Measurements from ENCODE around the gene UTF1. TPM values are rescaled to one million over a fixed set of nuclear protein-coding genes. Genes with fewer than 3 reads are reported as not detected.

The UTF1 gene
- total RNA-seq, 1 donor from 2014 or later: not detected

DNA sequence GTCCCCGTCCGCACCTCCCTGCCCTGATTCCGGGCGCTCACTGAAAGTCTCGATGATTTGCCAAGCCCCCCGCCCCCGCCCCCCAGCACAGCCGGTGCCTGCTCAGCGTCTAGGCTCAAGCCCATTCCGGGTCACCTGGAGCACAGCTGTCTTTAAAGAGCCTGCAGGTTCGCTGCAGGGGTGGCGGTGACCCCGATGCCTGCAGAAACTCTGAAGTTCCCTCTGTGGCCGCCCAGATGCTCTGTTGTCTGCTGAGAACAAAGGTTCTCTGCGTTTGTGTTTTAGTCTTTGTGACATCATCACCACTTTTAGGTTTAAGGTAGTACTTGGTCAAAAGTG is 8.4 kb downstream of the UTF1 start:
- Histone ChIP-seq H3K4me3 (no peak overlapping the region), H3K27me3 (peaks cover 18% of the 10 kb centered on the region), H3K4me1 (peaks cover 29% of the 10 kb centered on the region), H3K27ac (no peak overlapping the region), H3K9me3 (no peaks in the 10 kb centered on the region), H3K36me3 (no peaks in the 10 kb centered on the region)
- no peak for DNase-seq (ENCODE audit: extremely low spot score in 2 of 2)
- intact Hi-C loops (cut with DNase I): no loop called here
- TF ChIP-seq POLR2AphosphoS5 (IDR thresholded peaks at IDR 0.05; ENCODE audit: insufficient read depth in 1 of 2, low read depth in 1 of 2) (no peak), CTCF (IDR thresholded peaks at IDR 0.05) (no peak), POLR2A (IDR thresholded peaks at IDR 0.05) (no peak)

GRCh38 chr10:133239990-133240389 is 10.0 kb downstream of the UTF1 start:
- H3K9me3 ChIP-seq: no peaks in the 10 kb centered on the region
- intact Hi-C loops (cut with DNase I): no loop called here
- no peak overlapping the region for H3K27ac ChIP-seq
- DNase-seq (ENCODE audit: extremely low spot score in 2 of 2): no peak
- H3K36me3 ChIP-seq: no peaks in the 10 kb centered on the region
- no peak overlapping the region for H3K4me3 ChIP-seq
- H3K4me1 ChIP-seq: peaks cover 29% of the 10 kb centered on the region
- no peak for TF ChIP-seq CTCF (IDR thresholded peaks at IDR 0.05)
- TF ChIP-seq POLR2AphosphoS5 (IDR thresholded peaks at IDR 0.05; ENCODE audit: insufficient read depth in 1 of 2, low read depth in 1 of 2): no peak
- TF ChIP-seq POLR2A (IDR thresholded peaks at IDR 0.05): no peak
- peaks cover 18% of the 10 kb centered on the region for H3K27me3 ChIP-seq

GRCh38 chr10:133241501-133242205 is 11.6 kb downstream of the UTF1 start:
- Histone ChIP-seq H3K9me3 (no peaks in the 10 kb centered on the region), H3K36me3 (no peaks in the 10 kb centered on the region), H3K4me3 (no peak overlapping the region), H3K27me3 (peaks cover 7% of the 10 kb centered on the region), H3K27ac (no peak overlapping the region), H3K4me1 (peaks cover 19% of the 10 kb centered on the region)
- DNase-seq (ENCODE audit: extremely low spot score in 2 of 2): no peak
- no peak for TF ChIP-seq POLR2AphosphoS5 (IDR thresholded peaks at IDR 0.05; ENCODE audit: insufficient read depth in 1 of 2, low read depth in 1 of 2)
- TF ChIP-seq POLR2A (IDR thresholded peaks at IDR 0.05): no peak
- TF ChIP-seq CTCF (IDR thresholded peaks at IDR 0.05): no peak
- intact Hi-C loops (cut with DNase I): no loop called here

GRCh38 chr10:133242611-133243356 is 12.8 kb downstream of the UTF1 start:
- H3K27me3 ChIP-seq: no peaks in the 10 kb centered on the region
- no peak for TF ChIP-seq POLR2A (IDR thresholded peaks at IDR 0.05)
- TF ChIP-seq CTCF (IDR thresholded peaks at IDR 0.05): no peak
- no peak for TF ChIP-seq POLR2AphosphoS5 (IDR thresholded peaks at IDR 0.05; ENCODE audit: insufficient read depth in 1 of 2, low read depth in 1 of 2)
- no peaks in the 10 kb centered on the region for H3K9me3 ChIP-seq
- no peak overlapping the region for H3K4me3 ChIP-seq
- H3K36me3 ChIP-seq: no peaks in the 10 kb centered on the region
- no peak for DNase-seq (ENCODE audit: extremely low spot score in 2 of 2)
- peaks cover 10% of the 10 kb centered on the region for H3K4me1 ChIP-seq
- H3K27ac ChIP-seq: no peak overlapping the region
- intact Hi-C loops (cut with DNase I): no loop called here

GRCh38 chr10:133243593-133243992 is 13.6 kb downstream of the UTF1 start:
- no peak for DNase-seq (ENCODE audit: extremely low spot score in 2 of 2)
- no peak for TF ChIP-seq CTCF (IDR thresholded peaks at IDR 0.05)
- no peak for TF ChIP-seq POLR2AphosphoS5 (IDR thresholded peaks at IDR 0.05; ENCODE audit: insufficient read depth in 1 of 2, low read depth in 1 of 2)
- TF ChIP-seq POLR2A (IDR thresholded peaks at IDR 0.05): no peak
- Histone ChIP-seq H3K36me3 (no peaks in the 10 kb centered on the region), H3K4me3 (no peak overlapping the region), H3K4me1 (peaks cover 5% of the 10 kb centered on the region), H3K27me3 (peaks cover 4% of the 10 kb centered on the region), H3K27ac (no peak overlapping the region), H3K9me3 (no peaks in the 10 kb centered on the region)
- intact Hi-C loops (cut with DNase I): no loop called here

Measured in vagina (tissue), 2 donors.